NCI-H1694 (cell line): ENCODE data around the gene C18orf63.
"Not testable (repeated sequence)": the region's sequence is repeated elsewhere in the genome, so short reads cannot be mapped to it uniquely, and the experiment has no call there.

ENCODE experiments used
- DNase-seq: peaks from one replicate; lab custom pipeline; 2025; lab: John Stamatoyannopoulos, UW

The C18orf63 gene

GRCh38 chr18:74326791-74327190 lies 11.2 kb downstream of the C18orf63 start:
- DNase-seq, result not testable (repeated sequence)

- DNase-seq, result no peak
Measured at GRCh38 chr18:74328206-74328605, 12.6 kb downstream of the C18orf63 start.

GRCh38 chr18:74329688-74330205 lies 14.1 kb downstream of the C18orf63 start:
- no peak for DNase-seq

- no peak for DNase-seq
Measured at GRCh38 chr18:74331404-74331803, 15.8 kb downstream of the C18orf63 start.

- no peak for DNase-seq
Measured at GRCh38 chr18:74333091-74333490, 17.5 kb downstream of the C18orf63 start.

GRCh38 chr18:74334242-74334893 lies 18.7 kb downstream of the C18orf63 start:
- DNase-seq, result no peak

GRCh38 chr18:74336656-74337055 lies 21.0 kb downstream of the C18orf63 start:
- no peak for DNase-seq

- DNase-seq, result no peak
Measured at GRCh38 chr18:74337155-74337911, 21.7 kb downstream of the C18orf63 start.

- no peak for DNase-seq
Measured at GRCh38 chr18:74337912-74338309, 22.3 kb downstream of the C18orf63 start.

GRCh38 chr18:74342416-74343043 lies 26.9 kb downstream of the C18orf63 start:
- DNase-seq, result peak; percentile 40

GRCh38 chr18:74346206-74346605 lies 30.6 kb downstream of the C18orf63 start:
- no peak for DNase-seq

GRCh38 chr18:74348581-74348980 lies 32.9 kb downstream of the C18orf63 start:
- DNase-seq, result no peak

- DNase-seq, result no peak
Measured at GRCh38 chr18:74351354-74351753, 35.7 kb downstream of the C18orf63 start.

- peak; percentile 7 for DNase-seq
Measured at GRCh38 chr18:74353169-74353775, 37.6 kb downstream of the C18orf63 start.

GRCh38 chr18:74356959-74357358 lies 41.3 kb downstream of the C18orf63 start:
- no peak for DNase-seq

- DNase-seq, result no peak
Measured at GRCh38 chr18:74360852-74361655, 45.4 kb downstream of the C18orf63 start.

GRCh38 chr18:74367905-74368304 lies 52.3 kb downstream of the C18orf63 start:
- DNase-seq, result no peak

GRCh38 chr18:74368901-74369705 lies 53.5 kb downstream of the C18orf63 start:
- DNase-seq, result no peak

- DNase-seq, result no peak
Measured at GRCh38 chr18:74370115-74370514, 54.5 kb downstream of the C18orf63 start.

- no peak for DNase-seq
Measured at GRCh38 chr18:74373428-74373827, 57.8 kb downstream of the C18orf63 start.

- DNase-seq, result no peak
Measured at GRCh38 chr18:74375999-74376398, 60.4 kb downstream of the C18orf63 start.
